Endodermal cell (in vitro differentiated cells): ENCODE results near the gene VRK2. TPM values are rescaled to one million over a fixed set of nuclear protein-coding genes. Genes with fewer than 3 reads are reported as not detected.

Source experiments
- DNase-seq: peaks from one replicate; pipeline ENCODE4 v3.0.0-alpha.2; 2017
- H3K27ac ChIP-seq: 2 replicates; pipeline ENCODE4 v1.5.1; 2013; ENCODE audit warnings: mild to moderate bottlenecking, low read depth, low read length, moderate library complexity
- H3K27me3 ChIP-seq: 2 replicates; pipeline ENCODE4 v1.6.1; 2013; ENCODE audit warnings: mild to moderate bottlenecking, low read length, moderate library complexity; ENCODE audit not compliant: insufficient read depth, control insufficient read depth, poor library complexity, severe bottlenecking
- H3K36me3 ChIP-seq: 2 replicates; pipeline ENCODE4 v1.7.0; 2013; ENCODE audit warnings: mild to moderate bottlenecking, low read length, moderate library complexity; ENCODE audit not compliant: control insufficient read depth, insufficient read depth
- H3K4me1 ChIP-seq: one replicate; pipeline ENCODE4 v1.7.0; 2013; ENCODE audit warnings: low read length; ENCODE audit not compliant: control insufficient read depth, insufficient read depth
- H3K4me3 ChIP-seq: 2 replicates; pipeline ENCODE4 v1.5.1; 2013; ENCODE audit warnings: mild to moderate bottlenecking, low read length, moderate library complexity
- H3K9ac ChIP-seq: 2 replicates; pipeline ENCODE4 v1.6.1; 2013; ENCODE audit warnings: mild to moderate bottlenecking, low read length, moderate library complexity; ENCODE audit not compliant: poor library complexity, severe bottlenecking; ENCODE audit errors: extremely low read depth
- H3K9me3 ChIP-seq: 2 replicates; pipeline ENCODE4 v1.6.1; 2013; ENCODE audit warnings: mild to moderate bottlenecking, low read length, moderate library complexity; ENCODE audit not compliant: control insufficient read depth
- H3K27ac Mint-ChIP-seq: 2 replicates; pipeline ENCODE4 v1.8.0; 2020; ENCODE audit warnings: mixed read lengths
- H3K27me3 Mint-ChIP-seq: 2 replicates; pipeline ENCODE4 v1.8.0; 2021; ENCODE audit warnings: mild to moderate bottlenecking, mixed read lengths; ENCODE audit not compliant: insufficient read depth
- H3K36me3 Mint-ChIP-seq: 2 replicates; pipeline ENCODE4 v1.8.0; 2020; ENCODE audit warnings: low read depth, mixed read lengths
- H3K4me1 Mint-ChIP-seq: 2 replicates; pipeline ENCODE4 v1.8.0; 2020; ENCODE audit warnings: mixed read lengths
- H3K4me3 Mint-ChIP-seq: 2 replicates; pipeline ENCODE4 v1.8.0; 2020; ENCODE audit warnings: mild to moderate bottlenecking, moderate library complexity, mixed read lengths
- H3K9me3 Mint-ChIP-seq: 2 replicates; pipeline ENCODE4 v1.8.0; 2020; ENCODE audit warnings: mild to moderate bottlenecking, mixed read lengths
- WGBS, 2 experiments: methylation state at CpG; one replicate each; pipeline versions ENCODE4 v1.1.5 to v1.1.7; 2013; ENCODE audit warnings: missing lambda C conversion rate in 2 of 2, mixed read lengths in 1 of 2; ENCODE audit not compliant: insufficient coverage in 1 of 2, insufficient read length in 1 of 2; 5-methylcytosine and 5-hydroxymethylcytosine counted together
- total RNA-seq, 2 donors: library from RNA; stranded (reverse); fragmentation: NEBNext Ultra II Directional in 1 of 2; extraction: Animal tissue kit (Norgen Biotek cat#: 25700) in 1 of 2; gene quantifications; 2 replicates in 1 of 2; 3 replicates in 1 of 2; pipeline ENCODE4 v1.2.1, GENCODE V29; 2021
- TF ChIP-seq, protein P1 (sequence below): fragments of 200-600 bp; sonication (generic); conservative IDR thresholded peaks from 2 replicates; pipeline ENCODE4 v1.5.0; 2021; ENCODE audit warnings: antibody characterized with exemption, mild to moderate bottlenecking

Gene VRK2
- total RNA-seq, 2 donors from 2014 or later = 27.3 to 33.3 TPM

DNA sequence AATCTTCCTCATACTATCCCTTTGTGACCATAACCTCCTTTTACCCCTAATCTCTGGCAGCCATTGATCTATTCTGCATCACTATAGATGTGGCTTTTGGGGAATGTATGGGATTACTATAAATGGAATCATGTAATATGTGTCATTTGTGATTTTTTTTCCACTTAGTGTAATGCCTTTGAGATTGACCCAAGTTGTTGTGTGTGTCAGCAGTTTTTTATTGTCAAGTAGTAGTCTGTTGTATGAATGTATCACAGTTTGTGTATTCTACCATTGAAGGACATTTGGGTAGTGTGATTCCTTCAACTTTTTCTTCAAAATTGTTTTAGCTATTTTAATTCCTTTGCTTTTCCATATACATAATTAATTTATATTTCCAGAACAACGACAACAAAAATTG is 18.6 kb downstream of the VRK2 start:
- Histone ChIP-seq H3K27ac (no peak overlapping the region), H3K4me1 (no peaks in the 10 kb centered on the region), H3K4me3 (no peak overlapping the region), H3K36me3 (peaks cover 9% of the 10 kb centered on the region), H3K9me3 (no peaks in the 10 kb centered on the region), H3K27me3 (no peaks in the 10 kb centered on the region), H3K9ac (no peak overlapping the region)
- Mint-ChIP-seq H3K27me3 (no peaks in the 10 kb centered on the region), H3K9me3 (no peaks in the 10 kb centered on the region), H3K36me3 (peaks cover 12% of the 10 kb centered on the region), H3K27ac (no peak overlapping the region), H3K4me3 (no peak overlapping the region), H3K4me1 (peaks cover 4% of the 10 kb centered on the region)
- whole genome bisulfite sequencing, 2 experiments = no CpG with 5 or more reads among the region's 1 CpG
- TF ChIP-seq, protein P1, sequence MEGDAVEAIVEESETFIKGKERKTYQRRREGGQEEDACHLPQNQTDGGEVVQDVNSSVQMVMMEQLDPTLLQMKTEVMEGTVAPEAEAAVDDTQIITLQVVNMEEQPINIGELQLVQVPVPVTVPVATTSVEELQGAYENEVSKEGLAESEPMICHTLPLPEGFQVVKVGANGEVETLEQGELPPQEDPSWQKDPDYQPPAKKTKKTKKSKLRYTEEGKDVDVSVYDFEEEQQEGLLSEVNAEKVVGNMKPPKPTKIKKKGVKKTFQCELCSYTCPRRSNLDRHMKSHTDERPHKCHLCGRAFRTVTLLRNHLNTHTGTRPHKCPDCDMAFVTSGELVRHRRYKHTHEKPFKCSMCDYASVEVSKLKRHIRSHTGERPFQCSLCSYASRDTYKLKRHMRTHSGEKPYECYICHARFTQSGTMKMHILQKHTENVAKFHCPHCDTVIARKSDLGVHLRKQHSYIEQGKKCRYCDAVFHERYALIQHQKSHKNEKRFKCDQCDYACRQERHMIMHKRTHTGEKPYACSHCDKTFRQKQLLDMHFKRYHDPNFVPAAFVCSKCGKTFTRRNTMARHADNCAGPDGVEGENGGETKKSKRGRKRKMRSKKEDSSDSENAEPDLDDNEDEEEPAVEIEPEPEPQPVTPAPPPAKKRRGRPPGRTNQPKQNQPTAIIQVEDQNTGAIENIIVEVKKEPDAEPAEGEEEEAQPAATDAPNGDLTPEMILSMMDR = no peak
- no peak for DNase-seq

DNA sequence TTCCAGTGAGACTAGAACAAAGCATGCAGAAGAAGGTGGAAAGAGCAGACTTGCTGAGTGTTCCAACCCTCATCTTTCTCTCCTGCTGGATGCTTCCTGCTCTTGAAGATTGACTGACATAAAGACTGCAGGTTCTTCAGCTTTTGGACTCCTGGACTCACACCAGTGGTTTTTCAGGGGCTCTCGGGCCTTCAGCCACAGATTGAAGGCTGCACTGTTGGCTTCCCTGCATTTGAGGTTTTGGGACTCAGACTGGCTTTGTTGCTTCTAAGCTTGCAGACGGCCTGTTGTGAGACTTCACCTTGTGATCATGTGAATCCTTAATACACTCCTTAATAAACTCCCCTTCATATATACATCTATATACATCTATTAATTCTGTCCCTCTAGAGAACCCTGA is 20.4 kb downstream of the VRK2 start:
- peaks cover 7% of the 10 kb centered on the region for H3K36me3 ChIP-seq
- H3K27me3 ChIP-seq = no peaks in the 10 kb centered on the region
- no peaks in the 10 kb centered on the region for H3K27me3 Mint-ChIP-seq
- no peak overlapping the region for H3K9ac ChIP-seq
- no peaks in the 10 kb centered on the region for H3K9me3 ChIP-seq
- no peak overlapping the region for H3K27ac ChIP-seq
- no peak for DNase-seq
- peaks cover 4% of the 10 kb centered on the region for H3K4me1 Mint-ChIP-seq
- H3K36me3 Mint-ChIP-seq = peaks cover 13% of the 10 kb centered on the region
- H3K9me3 Mint-ChIP-seq = no peaks in the 10 kb centered on the region
- 83 to 100% methylated on average over 2 of the region's 2 CpGs for WGBS, 2 experiments
- H3K27ac Mint-ChIP-seq = peak overlapping the region; percentile 3
- H3K4me3 ChIP-seq = no peak overlapping the region
- TF ChIP-seq, protein P1 = no peak
- H3K4me3 Mint-ChIP-seq = no peak overlapping the region
- H3K4me1 ChIP-seq = no peaks in the 10 kb centered on the region

GRCh38 chr2:58070765-58071164 is 24.2 kb downstream of the VRK2 start:
- no peaks in the 10 kb centered on the region for H3K4me1 ChIP-seq
- WGBS, 2 experiments = 97% methylated on average over 1 of the region's 2 CpGs; no CpG with 5 or more reads in 1 of the 2 experiments
- peaks cover 4% of the 10 kb centered on the region for H3K4me1 Mint-ChIP-seq
- no peak overlapping the region for H3K27ac Mint-ChIP-seq
- TF ChIP-seq, protein P1 = no peak
- H3K4me3 ChIP-seq = no peak overlapping the region
- H3K9me3 Mint-ChIP-seq = peaks cover 6% of the 10 kb centered on the region
- H3K9me3 ChIP-seq = peaks cover 29% of the 10 kb centered on the region
- H3K27me3 ChIP-seq = no peaks in the 10 kb centered on the region
- H3K4me3 Mint-ChIP-seq = no peak overlapping the region
- no peaks in the 10 kb centered on the region for H3K27me3 Mint-ChIP-seq
- no peak overlapping the region for H3K27ac ChIP-seq
- no peak overlapping the region for H3K9ac ChIP-seq
- peaks cover 26% of the 10 kb centered on the region for H3K36me3 Mint-ChIP-seq
- no peak for DNase-seq
- H3K36me3 ChIP-seq = peaks cover 27% of the 10 kb centered on the region
